ENCODE measurements around the gene IGFBP4.

IGFBP4 gene

GRCh38 chr17:40493697-40494096, 50.4 kb downstream of the IGFBP4 start:
- no peak for DNase-seq

GRCh38 chr17:40495140-40495539, 51.9 kb downstream of the IGFBP4 start:
- DNase-seq: no peak

GRCh38 chr17:40496170-40496569, 52.9 kb downstream of the IGFBP4 start:
- DNase-seq: no peak

GRCh38 chr17:40496634-40497420, 53.6 kb downstream of the IGFBP4 start:
- no peak for DNase-seq

GRCh38 chr17:40497695-40498094, 54.4 kb downstream of the IGFBP4 start:
- DNase-seq: no peak

- DNase-seq: no peak
Measured at GRCh38 chr17:40498281-40499084, 55.2 kb downstream of the IGFBP4 start.

- DNase-seq: no peak
Measured at GRCh38 chr17:40499551-40500189, 56.4 kb downstream of the IGFBP4 start.

- no peak for DNase-seq
Measured at GRCh38 chr17:40500190-40500589, 56.9 kb downstream of the IGFBP4 start.

GRCh38 chr17:40500709-40501108, 57.5 kb downstream of the IGFBP4 start:
- no peak for DNase-seq

GRCh38 chr17:40501499-40501911, 58.3 kb downstream of the IGFBP4 start, which contains the start of gene TNS4:
Gene TNS4, minus strand, starts transcription at chr17:40501623. Its CDS starts 5,198 bp downstream, at chr17:40496425.
- DNase-seq: no peak

- DNase-seq: no peak
Measured at GRCh38 chr17:40502716-40503115, 59.5 kb downstream of the IGFBP4 start.

- DNase-seq: no peak
Measured at GRCh38 chr17:40503154-40503553, 59.9 kb downstream of the IGFBP4 start.

- DNase-seq: no peak
Measured at GRCh38 chr17:40506786-40507185, 63.5 kb downstream of the IGFBP4 start.
